HFF-Myc (cell line): ENCODE data around the gene NRGN.
A peak's percentile ranks its signal among the peaks of the same experiment; 100 is the strongest.

Source experiments
- DNase-seq: peaks from one replicate; pipeline ENCODE4 v3.0.0-alpha.2; 2011; ENCODE audit warnings: low read depth; ENCODE audit errors: extremely low read depth
- H3K4me3 ChIP-seq: replicated peaks from 2 replicates; pipeline ENCODE4 v1.5.1; 2011; ENCODE audit warnings: low read depth, mild to moderate bottlenecking, control low read depth, low read length
- CTCF ChIP-seq: IDR thresholded peaks from 2 replicates; pipeline ENCODE4 v1.5.1; 2012; ENCODE audit warnings: mild to moderate bottlenecking, low read depth, low read length, control low read depth; ENCODE audit errors: missing control alignments

The NRGN gene

GRCh38 chr11:124717421-124717785 lies 22.3 kb upstream of the NRGN start:
- DNase-seq = no peak
- no peak overlapping the region for H3K4me3 ChIP-seq
- TF ChIP-seq CTCF = no peak

- DNase-seq = no peak
- TF ChIP-seq CTCF = no peak
Measured at GRCh38 chr11:124717786-124718651, 21.7 kb upstream of the NRGN start.

GRCh38 chr11:124718801-124719200 lies 20.9 kb upstream of the NRGN start:
- no peak for DNase-seq
- no peak overlapping the region for H3K4me3 ChIP-seq
- no peak for TF ChIP-seq CTCF

More at GRCh38 chr11:124717786-124718651, 21.7 kb upstream of the NRGN start:
- H3K4me3 ChIP-seq = peak overlapping the region; percentile 12; the same call in 1 of the 2 replicates

- H3K4me3 ChIP-seq = no peak overlapping the region
- DNase-seq = no peak
- TF ChIP-seq CTCF = no peak
Measured at GRCh38 chr11:124719534-124719933, 20.2 kb upstream of the NRGN start.

- DNase-seq = no peak
- TF ChIP-seq CTCF = no peak
- no peak overlapping the region for H3K4me3 ChIP-seq
Measured at GRCh38 chr11:124722176-124722575, 17.6 kb upstream of the NRGN start.

- TF ChIP-seq CTCF = no peak
- no peak for DNase-seq
- no peak overlapping the region for H3K4me3 ChIP-seq
Measured at GRCh38 chr11:124724979-124725718, 14.6 kb upstream of the NRGN start.
